ENCODE measurements around the gene YTHDF1.

The YTHDF1 gene

DNA sequence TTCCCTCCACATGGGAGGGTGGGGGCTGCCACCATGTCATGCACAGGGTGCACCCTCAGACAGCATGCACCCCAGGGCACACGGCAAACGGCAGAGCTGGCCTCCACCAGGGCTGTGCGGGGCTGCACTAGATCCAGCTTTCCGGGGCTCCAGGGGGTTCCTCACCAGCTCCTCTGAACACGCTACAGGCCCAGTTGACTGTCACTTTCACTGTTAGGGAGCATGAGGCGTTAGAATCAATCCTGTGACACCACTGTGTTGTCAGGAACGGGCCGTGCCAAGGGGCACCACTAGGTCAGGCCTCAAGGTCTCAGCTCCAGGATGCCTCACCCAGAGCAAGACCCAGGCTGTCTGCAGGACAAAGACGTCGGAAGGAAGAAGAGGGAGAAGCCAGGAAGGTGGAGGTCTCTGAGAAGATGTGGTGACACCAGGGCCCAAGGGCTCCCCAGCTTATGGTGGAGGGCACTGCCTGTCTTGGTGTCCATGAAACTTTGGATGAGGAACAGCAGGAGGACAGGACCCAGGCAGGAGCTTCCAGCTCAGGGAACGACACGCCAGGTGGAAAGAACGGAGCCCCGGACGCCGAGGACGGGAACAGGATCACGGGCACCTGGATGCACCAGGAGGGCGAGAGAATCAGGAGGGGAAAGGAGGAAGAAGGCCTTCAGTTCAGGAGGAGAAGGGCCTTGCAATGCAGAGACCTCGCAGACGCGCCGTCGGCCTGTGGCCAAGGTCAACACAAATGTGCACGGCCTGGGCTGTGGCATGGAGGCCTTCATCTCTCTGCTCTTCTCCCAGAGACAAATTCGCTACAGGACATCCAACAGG, 49.5 kb downstream of the YTHDF1 start (continued):
- TF ChIP-seq, protein P1, sequence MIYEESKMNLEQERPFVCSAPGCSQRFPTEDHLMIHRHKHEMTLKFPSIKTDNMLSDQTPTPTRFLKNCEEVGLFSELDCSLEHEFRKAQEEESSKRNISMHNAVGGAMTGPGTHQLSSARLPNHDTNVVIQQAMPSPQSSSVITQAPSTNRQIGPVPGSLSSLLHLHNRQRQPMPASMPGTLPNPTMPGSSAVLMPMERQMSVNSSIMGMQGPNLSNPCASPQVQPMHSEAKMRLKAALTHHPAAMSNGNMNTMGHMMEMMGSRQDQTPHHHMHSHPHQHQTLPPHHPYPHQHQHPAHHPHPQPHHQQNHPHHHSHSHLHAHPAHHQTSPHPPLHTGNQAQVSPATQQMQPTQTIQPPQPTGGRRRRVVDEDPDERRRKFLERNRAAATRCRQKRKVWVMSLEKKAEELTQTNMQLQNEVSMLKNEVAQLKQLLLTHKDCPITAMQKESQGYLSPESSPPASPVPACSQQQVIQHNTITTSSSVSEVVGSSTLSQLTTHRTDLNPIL (CRISPR knock-in tag; IDR thresholded peaks at IDR 0.05; ENCODE audit: low read depth), result no peak

DNA sequence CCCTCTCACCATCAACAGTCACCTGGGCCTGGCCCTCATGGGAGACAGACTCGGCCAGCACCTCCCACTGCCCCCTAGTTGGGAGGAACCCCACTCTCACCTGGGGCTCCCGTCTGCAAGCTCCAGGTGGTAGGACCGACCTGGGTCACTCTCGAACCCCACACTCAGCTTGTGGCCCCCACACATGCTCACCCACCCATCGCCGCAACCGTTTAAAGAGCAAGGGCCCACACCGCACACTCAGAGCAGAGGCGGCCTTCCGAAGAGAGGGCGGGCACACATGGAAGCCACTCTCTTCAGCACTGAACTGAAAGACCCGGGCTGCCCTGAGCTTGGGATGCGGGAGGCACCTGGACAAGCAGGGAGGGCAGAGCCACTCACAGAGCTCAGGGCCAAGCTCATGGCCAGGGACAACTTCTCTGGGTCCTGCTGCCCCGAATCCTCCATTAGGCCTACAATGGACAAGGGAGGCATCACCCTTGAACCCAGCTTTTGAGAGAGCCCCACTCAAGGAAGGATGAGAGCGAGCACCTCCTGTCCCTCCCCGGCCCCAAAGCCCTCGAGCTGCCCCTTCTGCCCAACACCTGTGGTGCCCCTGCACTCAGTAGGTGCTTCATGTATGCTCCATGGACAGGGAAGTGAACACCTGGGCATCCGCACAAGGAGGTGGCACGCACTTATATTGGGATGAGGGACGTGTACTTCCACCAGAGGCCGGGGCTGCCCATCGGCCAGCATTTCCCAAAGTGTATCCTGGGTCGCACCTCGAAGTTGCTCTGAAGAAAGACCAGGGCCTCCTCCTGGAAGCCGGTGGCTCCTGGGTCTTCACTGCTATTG, 50.4 kb downstream of the YTHDF1 start:
- ATAC-seq, result no peak
- TF ChIP-seq ZNF8 (CRISPR knock-in tag; IDR thresholded peaks at IDR 0.05) (no peak), ARNTL (CRISPR knock-in tag; IDR thresholded peaks at IDR 0.05; ENCODE audit: borderline replicate concordance, low read depth) (no peak), GLIS3 (CRISPR knock-in tag; IDR thresholded peaks at IDR 0.05) (no peak), PPARA (CRISPR knock-in tag; IDR thresholded peaks at IDR 0.05; ENCODE audit: borderline replicate concordance) (no peak), ZFP3 (CRISPR knock-in tag; IDR thresholded peaks at IDR 0.05) (no peak)
- TF ChIP-seq, protein P2, sequence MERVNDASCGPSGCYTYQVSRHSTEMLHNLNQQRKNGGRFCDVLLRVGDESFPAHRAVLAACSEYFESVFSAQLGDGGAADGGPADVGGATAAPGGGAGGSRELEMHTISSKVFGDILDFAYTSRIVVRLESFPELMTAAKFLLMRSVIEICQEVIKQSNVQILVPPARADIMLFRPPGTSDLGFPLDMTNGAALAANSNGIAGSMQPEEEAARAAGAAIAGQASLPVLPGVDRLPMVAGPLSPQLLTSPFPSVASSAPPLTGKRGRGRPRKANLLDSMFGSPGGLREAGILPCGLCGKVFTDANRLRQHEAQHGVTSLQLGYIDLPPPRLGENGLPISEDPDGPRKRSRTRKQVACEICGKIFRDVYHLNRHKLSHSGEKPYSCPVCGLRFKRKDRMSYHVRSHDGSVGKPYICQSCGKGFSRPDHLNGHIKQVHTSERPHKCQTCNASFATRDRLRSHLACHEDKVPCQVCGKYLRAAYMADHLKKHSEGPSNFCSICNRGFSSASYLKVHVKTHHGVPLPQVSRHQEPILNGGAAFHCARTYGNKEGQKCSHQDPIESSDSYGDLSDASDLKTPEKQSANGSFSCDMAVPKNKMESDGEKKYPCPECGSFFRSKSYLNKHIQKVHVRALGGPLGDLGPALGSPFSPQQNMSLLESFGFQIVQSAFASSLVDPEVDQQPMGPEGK (CRISPR knock-in tag; IDR thresholded peaks at IDR 0.05; ENCODE audit: borderline replicate concordance), result no peak
- TF ChIP-seq, protein P3, sequence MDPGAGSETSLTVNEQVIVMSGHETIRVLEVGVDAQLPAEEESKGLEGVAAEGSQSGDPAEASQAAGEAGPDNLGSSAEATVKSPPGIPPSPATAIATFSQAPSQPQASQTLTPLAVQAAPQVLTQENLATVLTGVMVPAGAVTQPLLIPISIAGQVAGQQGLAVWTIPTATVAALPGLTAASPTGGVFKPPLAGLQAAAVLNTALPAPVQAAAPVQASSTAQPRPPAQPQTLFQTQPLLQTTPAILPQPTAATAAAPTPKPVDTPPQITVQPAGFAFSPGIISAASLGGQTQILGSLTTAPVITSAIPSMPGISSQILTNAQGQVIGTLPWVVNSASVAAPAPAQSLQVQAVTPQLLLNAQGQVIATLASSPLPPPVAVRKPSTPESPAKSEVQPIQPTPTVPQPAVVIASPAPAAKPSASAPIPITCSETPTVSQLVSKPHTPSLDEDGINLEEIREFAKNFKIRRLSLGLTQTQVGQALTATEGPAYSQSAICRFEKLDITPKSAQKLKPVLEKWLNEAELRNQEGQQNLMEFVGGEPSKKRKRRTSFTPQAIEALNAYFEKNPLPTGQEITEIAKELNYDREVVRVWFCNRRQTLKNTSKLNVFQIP (CRISPR knock-in tag; IDR thresholded peaks at IDR 0.05; ENCODE audit: borderline replicate concordance, low read depth), result no peak

DNA sequence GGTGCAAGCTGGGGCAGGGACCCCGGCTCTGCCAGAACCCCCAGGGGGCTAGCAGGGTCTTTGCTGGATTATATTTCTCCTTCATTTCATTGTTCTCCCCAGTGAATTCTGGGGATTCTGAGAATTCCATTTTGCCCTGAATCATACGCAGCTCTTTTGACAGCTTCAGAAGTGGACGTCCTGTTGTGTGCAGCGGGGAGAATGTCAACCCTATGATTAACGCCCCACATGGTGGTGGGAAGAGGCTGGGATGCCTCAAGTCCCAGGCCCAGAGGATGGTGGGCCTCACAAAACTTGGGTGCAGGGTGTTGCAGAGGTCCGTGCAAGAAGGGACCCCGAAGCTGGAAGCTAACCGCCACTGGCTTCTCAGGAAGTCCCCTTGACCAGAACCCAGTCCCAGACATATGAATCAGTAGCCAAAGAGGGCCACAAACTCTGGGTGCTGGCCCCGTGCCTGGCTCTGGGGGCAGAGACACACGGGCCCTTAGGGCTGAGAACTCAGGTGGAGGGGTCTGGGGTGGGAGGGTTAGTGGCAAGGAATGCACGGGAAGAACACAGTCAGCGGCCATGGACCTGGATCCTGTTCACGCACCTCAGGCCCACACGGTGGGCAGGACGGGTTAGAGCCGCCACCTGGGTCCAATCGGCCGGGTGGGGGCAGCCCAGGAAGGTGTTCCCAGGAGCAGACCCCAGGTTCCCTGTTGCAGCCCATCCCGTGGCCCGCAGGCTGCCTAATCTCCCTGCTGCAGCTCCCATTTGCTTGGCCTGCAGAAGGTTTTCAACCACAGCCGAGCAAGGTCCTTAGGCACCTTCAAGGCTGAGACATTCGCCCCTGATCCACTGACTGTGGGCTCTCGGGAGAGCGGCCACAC, 51.2 kb downstream of the YTHDF1 start:
- no peak for ATAC-seq
- TF ChIP-seq RARB (CRISPR knock-in tag; IDR thresholded peaks at IDR 0.05), result no peak
- TF ChIP-seq SNAI2 (CRISPR knock-in tag; IDR thresholded peaks at IDR 0.05), result no peak
- TF ChIP-seq, protein P1 (CRISPR knock-in tag; IDR thresholded peaks at IDR 0.05; ENCODE audit: low read depth), result no peak
- no peak for TF ChIP-seq ARNTL (CRISPR knock-in tag; IDR thresholded peaks at IDR 0.05; ENCODE audit: borderline replicate concordance, low read depth)
- no peak for TF ChIP-seq ZNF565 (CRISPR knock-in tag; conservative IDR thresholded peaks at IDR 0.05; ENCODE audit: low read depth)
- no peak for TF ChIP-seq ZNF8 (CRISPR knock-in tag; IDR thresholded peaks at IDR 0.05)
- TF ChIP-seq ZFP3 (CRISPR knock-in tag; IDR thresholded peaks at IDR 0.05), result no peak

DNA sequence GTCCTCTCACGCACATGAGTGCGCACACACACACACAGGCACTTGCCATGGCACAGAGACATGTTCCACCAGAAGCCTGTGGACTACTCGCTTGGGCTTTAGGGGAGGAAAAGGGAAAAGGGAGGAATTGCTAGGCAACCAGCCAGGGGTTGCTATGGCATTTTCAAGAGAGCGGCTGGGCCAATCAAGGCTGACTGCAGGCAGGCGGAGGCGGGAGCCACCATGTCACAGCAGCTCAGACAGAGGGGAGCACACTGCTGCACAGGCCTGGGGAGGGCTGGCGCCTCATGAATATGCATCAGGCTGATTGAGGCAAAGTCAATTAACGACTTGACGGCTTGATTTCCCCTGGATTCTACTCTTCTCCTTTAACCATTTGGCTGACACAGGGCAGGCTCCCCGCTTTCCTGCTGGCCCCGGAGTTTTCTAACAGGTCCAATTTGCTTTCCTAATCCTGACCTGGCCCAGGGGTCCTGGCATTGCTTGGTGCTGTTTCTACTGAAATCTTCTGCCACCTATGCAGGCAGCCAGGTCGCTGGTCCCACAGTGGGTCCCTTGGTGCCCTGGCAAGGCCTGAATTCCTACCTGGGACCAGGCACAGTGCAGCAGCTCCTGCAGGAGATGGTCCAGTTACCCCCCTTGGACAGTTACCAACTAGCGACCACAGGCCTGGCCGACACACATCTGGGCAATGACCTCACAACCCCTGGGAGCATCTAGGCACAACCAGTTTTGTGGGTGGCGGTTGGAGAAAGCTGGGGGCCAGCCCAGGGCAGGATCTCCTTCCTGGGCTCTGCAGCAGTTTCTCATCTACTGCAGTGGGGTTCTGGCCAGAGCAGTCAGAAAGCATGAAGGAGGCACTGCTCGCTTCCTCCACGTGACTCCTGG, 52.1 kb downstream of the YTHDF1 start:
- ATAC-seq, result no peak
- TF ChIP-seq, protein P1 (CRISPR knock-in tag; IDR thresholded peaks at IDR 0.05; ENCODE audit: low read depth), result no peak
- TF ChIP-seq PPARA (CRISPR knock-in tag; IDR thresholded peaks at IDR 0.05; ENCODE audit: borderline replicate concordance) (no peak), TCF4 (CRISPR knock-in tag; IDR thresholded peaks at IDR 0.05; ENCODE audit: borderline replicate concordance) (no peak), CSDC2 (CRISPR knock-in tag; IDR thresholded peaks at IDR 0.05) (no peak), TOX (CRISPR knock-in tag; IDR thresholded peaks at IDR 0.05; ENCODE audit: borderline replicate concordance) (no peak), ZNF565 (CRISPR knock-in tag; conservative IDR thresholded peaks at IDR 0.05; ENCODE audit: low read depth) (no peak), ESRRG (CRISPR knock-in tag; IDR thresholded peaks at IDR 0.05) (no peak), ZFP3 (CRISPR knock-in tag; IDR thresholded peaks at IDR 0.05) (no peak), ZNF8 (CRISPR knock-in tag; IDR thresholded peaks at IDR 0.05) (no peak)
- TF ChIP-seq, protein P2 (CRISPR knock-in tag; IDR thresholded peaks at IDR 0.05; ENCODE audit: borderline replicate concordance), result no peak
- TF ChIP-seq, protein P3 (CRISPR knock-in tag; IDR thresholded peaks at IDR 0.05; ENCODE audit: borderline replicate concordance, low read depth), result no peak
